Calu3 (cell line): ENCODE data around the gene ENOPH1. TPM values are rescaled to one million over a fixed set of nuclear protein-coding genes. Genes with fewer than 3 reads are reported as not detected.

Source experiments
- BruUV-seq: library from RNA; stranded (reverse); fragments of 400-500 nt; replicated peaks from 2 replicates; lab custom pipeline; 2021; lab: Mats Ljungman, UMichigan
- CTCF ChIA-PET: fragments of 300-600 bp; sonication (Branson Sonifier 250); formaldehyde crosslinking; loops from one replicate; lab custom pipeline; 2022; ENCODE audit warnings: antibody characterized with exemption; lab: Charles Lee
- DNase-seq: peaks from one replicate; pipeline ENCODE4 v3.0.0; 2022
- H3K27ac Mint-ChIP-seq: one replicate; pipeline ENCODE4 v1.8.0; 2022; ENCODE audit warnings: mixed read lengths; ENCODE audit not compliant: unreplicated experiment
- H3K27me3 Mint-ChIP-seq: one replicate; pipeline ENCODE4 v1.8.0; 2022; ENCODE audit warnings: mixed read lengths; ENCODE audit not compliant: unreplicated experiment
- H3K36me3 Mint-ChIP-seq: one replicate; pipeline ENCODE4 v1.8.0; 2022; ENCODE audit warnings: mild to moderate bottlenecking, moderate library complexity, mixed read lengths; ENCODE audit not compliant: insufficient read depth, unreplicated experiment
- H3K4me1 Mint-ChIP-seq: one replicate; pipeline ENCODE4 v1.8.0; 2022; ENCODE audit warnings: mild to moderate bottlenecking, low read depth, mixed read lengths; ENCODE audit not compliant: unreplicated experiment
- H3K4me3 Mint-ChIP-seq: one replicate; pipeline ENCODE4 v1.8.0; 2022; ENCODE audit warnings: mild to moderate bottlenecking, low read depth, moderate library complexity, mixed read lengths; ENCODE audit not compliant: unreplicated experiment
- H3K9me3 Mint-ChIP-seq: one replicate; pipeline ENCODE4 v1.8.0; 2022; ENCODE audit warnings: low read depth, mixed read lengths; ENCODE audit not compliant: unreplicated experiment
- CTCF ChIP-seq: fragments of 200-600 bp; IDR thresholded peaks from one replicate; pipeline ENCODE4 v1.8.0; 2022; ENCODE audit warnings: antibody characterized with exemption; ENCODE audit not compliant: unreplicated experiment
- intact Hi-C: fragments of 100-400 bp; cut with micrococcal nuclease; formaldehyde crosslinking; loops from one replicate; pipeline ENCODE4 v1.10.0; 2022; ENCODE audit not compliant: unreplicated experiment
- total RNA-seq: library from RNA; stranded (reverse); gene quantifications from 2 replicates; pipeline ENCODE4 v1.2.3, GENCODE V29; 2022

The ENOPH1 gene
- total RNA-seq, 1 experiment from 2014 or later = 43.6 TPM

GRCh38 chr4:82436780-82437179, 6.4 kb downstream of the ENOPH1 start:
- H3K27me3 Mint-ChIP-seq = no peaks in the 10 kb centered on the region
- H3K4me3 Mint-ChIP-seq = no peak overlapping the region

GRCh38 chr4:82437285-82438005, 7.1 kb downstream of the ENOPH1 start:
- intact Hi-C loops = no loop called here
- peaks cover 35% of the 10 kb centered on the region for H3K4me1 Mint-ChIP-seq
- no peak overlapping the region for H3K27ac Mint-ChIP-seq
- H3K4me3 Mint-ChIP-seq = no peak overlapping the region
- BruUV-seq = no TSS peak
- no peaks in the 10 kb centered on the region for H3K9me3 Mint-ChIP-seq
- no peaks in the 10 kb centered on the region for H3K27me3 Mint-ChIP-seq
- CTCF ChIA-PET = no interaction called here
- TF ChIP-seq CTCF = no peak
- peaks cover 17% of the 10 kb centered on the region for H3K36me3 Mint-ChIP-seq
- DNase-seq = no peak

More at GRCh38 chr4:82436780-82437179, 6.4 kb downstream of the ENOPH1 start:
- Mint-ChIP-seq H3K27ac (no peak overlapping the region), H3K9me3 (no peaks in the 10 kb centered on the region), H3K36me3 (peaks cover 21% of the 10 kb centered on the region), H3K4me1 (peaks cover 35% of the 10 kb centered on the region)
- intact Hi-C loops = no loop called here
- no TSS peak for BruUV-seq
- DNase-seq = no peak
- CTCF ChIA-PET = no interaction called here
- no peak for TF ChIP-seq CTCF

DNA sequence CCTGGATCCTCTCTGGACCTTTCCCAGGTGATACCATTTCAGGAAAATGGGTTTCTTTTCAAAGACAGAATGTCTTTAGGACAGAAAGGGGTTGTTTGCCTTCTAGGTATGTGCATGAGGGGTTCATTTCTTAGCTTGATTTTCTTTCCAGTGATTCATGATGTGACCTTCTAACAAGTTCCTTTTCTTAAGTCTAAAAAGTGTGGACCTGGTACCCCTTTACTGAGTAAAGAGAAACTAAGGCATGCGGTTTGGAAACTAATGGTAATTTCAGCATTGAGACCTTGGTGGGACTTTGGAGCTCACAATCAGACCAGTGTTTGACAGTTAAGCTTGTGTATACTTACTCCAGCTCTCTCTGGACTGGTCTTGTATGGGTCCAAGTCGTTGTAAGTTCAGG, 8.7 kb downstream of the ENOPH1 start:
- intact Hi-C loops = no loop called here
- no TSS peak for BruUV-seq

GRCh38 chr4:82447886-82448285, 17.5 kb downstream of the ENOPH1 start:
- H3K4me1 Mint-ChIP-seq = no peaks in the 10 kb centered on the region
- H3K27me3 Mint-ChIP-seq = no peaks in the 10 kb centered on the region
- no TSS peak for BruUV-seq
- DNase-seq = no peak
- no peak for TF ChIP-seq CTCF
- CTCF ChIA-PET = no interaction called here
- peaks cover 20% of the 10 kb centered on the region for H3K36me3 Mint-ChIP-seq
- no peaks in the 10 kb centered on the region for H3K9me3 Mint-ChIP-seq
- no peak overlapping the region for H3K4me3 Mint-ChIP-seq
- no peak overlapping the region for H3K27ac Mint-ChIP-seq
- intact Hi-C loops = no loop called here

More for the DNA sequence above, 8.7 kb downstream of the ENOPH1 start:
- TF ChIP-seq CTCF = no peak
- DNase-seq = no peak
- Mint-ChIP-seq H3K4me1 (peaks cover 35% of the 10 kb centered on the region), H3K4me3 (no peak overlapping the region), H3K9me3 (no peaks in the 10 kb centered on the region), H3K36me3 (peaks cover 16% of the 10 kb centered on the region), H3K27ac (no peak overlapping the region), H3K27me3 (no peaks in the 10 kb centered on the region)
- CTCF ChIA-PET = no interaction called here
